ENCODE data around the gene IGSF8.

Gene IGSF8

GRCh38 chr1:160103658-160104408 is 5.4 kb upstream of the IGSF8 start:
- peak; percentile 51 for DNase-seq

GRCh38 chr1:160101717-160102522 is 3.5 kb upstream of the IGSF8 start:
- DNase-seq = peak; percentile 47

GRCh38 chr1:160101037-160101716 is 2.8 kb upstream of the IGSF8 start:
- DNase-seq = peak; percentile 90

- DNase-seq = no peak
These were observed 1.4 kb upstream of the IGSF8 start for GRCh38 chr1:160099716-160100375.

GRCh38 chr1:160098852-160099561 is 588 bp upstream of the IGSF8 start:
- DNase-seq = peak; percentile 96

- DNase-seq = no peak
These were observed 1.1 kb downstream of the IGSF8 start for GRCh38 chr1:160097151-160097910.

GRCh38 chr1:160096274-160097116 is 1.9 kb downstream of the IGSF8 start:
- no peak for DNase-seq

- DNase-seq = peak; percentile 85
These were observed 2.9 kb downstream of the IGSF8 start for GRCh38 chr1:160095382-160096105.

- no peak for DNase-seq
These were observed 3.6 kb downstream of the IGSF8 start for GRCh38 chr1:160094806-160095205.

- no peak for DNase-seq
These were observed 4.2 kb downstream of the IGSF8 start for GRCh38 chr1:160094291-160094625.

- DNase-seq = no peak
These were observed 4.7 kb downstream of the IGSF8 start for GRCh38 chr1:160093624-160094290.

GRCh38 chr1:160093069-160093395 is 5.4 kb downstream of the IGSF8 start:
- DNase-seq = no peak

GRCh38 chr1:160092366-160093068 is 5.9 kb downstream of the IGSF8 start:
- peak; percentile 45 for DNase-seq

GRCh38 chr1:160091666-160092223 is 6.7 kb downstream of the IGSF8 start:
- no peak for DNase-seq

GRCh38 chr1:160090760-160091159 is 7.7 kb downstream of the IGSF8 start:
- DNase-seq = no peak

- DNase-seq = no peak
These were observed 8.5 kb downstream of the IGSF8 start for GRCh38 chr1:160089883-160090282.

- no peak for DNase-seq
These were observed 11.2 kb downstream of the IGSF8 start for GRCh38 chr1:160087118-160087662.

- DNase-seq = peak; percentile 43
These were observed 11.9 kb downstream of the IGSF8 start for GRCh38 chr1:160086456-160086892.
